Measurements from ENCODE around the gene RAP2A.

- TF ChIP-seq SUZ12 (IDR thresholded peaks at IDR 0.05) (no peak), ZNF384 (IDR thresholded peaks at IDR 0.05) (no peak), NFRKB (IDR thresholded peaks at IDR 0.05) (no peak), FOXK2 (IDR thresholded peaks at IDR 0.05) (no peak), TARDBP (IDR thresholded peaks at IDR 0.05) (no peak)
Observed at GRCh38 chr13:97387890-97388289, 46.1 kb upstream of the RAP2A start.
